Muscle of back (tissue), 11 donors: ENCODE data around the gene CD300C. TPM values are rescaled to one million over a fixed set of nuclear protein-coding genes. Genes with fewer than 3 reads are reported as not detected.
A peak's percentile ranks its signal among the peaks of the same experiment; 100 is the strongest.
"Not testable (repeated sequence)": the region's sequence is repeated elsewhere in the genome, so short reads cannot be mapped to it uniquely, and the experiment has no call there.

Source experiments
- DNase-seq, 3 donors: peaks; one replicate each; pipeline versions ENCODE4 v3.0.0 to v3.0.0-alpha.2; 2013
- polyA plus RNA-seq, 10 donors: library from polyadenylated mRNA; unstranded; fragments of 120-200 nt; gene quantifications; one replicate each; pipeline ENCODE4 v1.2.1, GENCODE V29; 2013; ENCODE audit not compliant: insufficient read length in 10 of 10

Gene CD300C
- polyA plus RNA-seq, 10 donors = 0.34 to 1.1 (median 0.48) TPM; not detected in 1

GRCh38 chr17:74532115-74532514, 13.8 kb downstream of the CD300C start:
- DNase-seq = peak in 1 of 3 donors; percentile 36

DNA sequence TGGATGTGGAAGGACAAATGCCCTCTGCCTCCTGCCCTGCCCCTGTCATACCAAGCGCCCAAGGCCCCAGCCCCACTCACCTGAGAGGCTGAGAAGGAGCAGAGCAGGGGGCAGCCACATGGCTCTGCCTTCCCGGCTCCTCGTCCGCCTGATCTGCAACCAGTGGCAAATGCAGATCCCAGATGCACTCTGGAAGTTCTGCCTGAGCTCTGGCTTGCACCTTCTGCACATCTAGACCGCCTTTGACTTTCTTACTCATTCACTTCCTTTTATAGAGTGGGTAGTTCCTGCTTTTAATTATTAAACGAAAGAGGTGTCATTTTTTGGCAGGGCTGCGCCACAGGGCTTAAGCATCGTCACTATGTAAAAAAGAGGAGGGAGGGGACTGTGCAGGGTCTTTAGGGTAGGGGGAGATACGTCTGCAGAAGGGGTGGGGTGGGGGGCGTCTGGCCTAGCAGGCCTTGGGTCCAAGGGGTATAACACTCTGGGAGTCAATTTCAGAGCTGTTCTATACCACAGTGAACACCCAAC, 14.6 kb downstream of the CD300C start, which contains the start of gene CD300LB:
Gene CD300LB, minus strand, starts transcription at position 245 of the 531 bp plus-strand sequence. Its CDS starts 125 bp downstream, at position 120.
- no peak for DNase-seq

- DNase-seq = no peak
These were observed 15.1 kb downstream of the CD300C start for GRCh38 chr17:74530831-74531150.

GRCh38 chr17:74529243-74529642, 16.7 kb downstream of the CD300C start:
- DNase-seq = no peak

- DNase-seq = peak in 1 of 3 donors; percentile 60
These were observed 17.3 kb downstream of the CD300C start for GRCh38 chr17:74528491-74529199.

GRCh38 chr17:74527756-74528155, 18.2 kb downstream of the CD300C start:
- DNase-seq = no peak

GRCh38 chr17:74527081-74527480, 18.8 kb downstream of the CD300C start:
- no peak for DNase-seq

GRCh38 chr17:74526681-74527080, 19.2 kb downstream of the CD300C start:
- no peak for DNase-seq

GRCh38 chr17:74525781-74526288, 20.1 kb downstream of the CD300C start:
- no peak for DNase-seq

GRCh38 chr17:74525465-74525725, 20.5 kb downstream of the CD300C start:
- no peak for DNase-seq

DNA sequence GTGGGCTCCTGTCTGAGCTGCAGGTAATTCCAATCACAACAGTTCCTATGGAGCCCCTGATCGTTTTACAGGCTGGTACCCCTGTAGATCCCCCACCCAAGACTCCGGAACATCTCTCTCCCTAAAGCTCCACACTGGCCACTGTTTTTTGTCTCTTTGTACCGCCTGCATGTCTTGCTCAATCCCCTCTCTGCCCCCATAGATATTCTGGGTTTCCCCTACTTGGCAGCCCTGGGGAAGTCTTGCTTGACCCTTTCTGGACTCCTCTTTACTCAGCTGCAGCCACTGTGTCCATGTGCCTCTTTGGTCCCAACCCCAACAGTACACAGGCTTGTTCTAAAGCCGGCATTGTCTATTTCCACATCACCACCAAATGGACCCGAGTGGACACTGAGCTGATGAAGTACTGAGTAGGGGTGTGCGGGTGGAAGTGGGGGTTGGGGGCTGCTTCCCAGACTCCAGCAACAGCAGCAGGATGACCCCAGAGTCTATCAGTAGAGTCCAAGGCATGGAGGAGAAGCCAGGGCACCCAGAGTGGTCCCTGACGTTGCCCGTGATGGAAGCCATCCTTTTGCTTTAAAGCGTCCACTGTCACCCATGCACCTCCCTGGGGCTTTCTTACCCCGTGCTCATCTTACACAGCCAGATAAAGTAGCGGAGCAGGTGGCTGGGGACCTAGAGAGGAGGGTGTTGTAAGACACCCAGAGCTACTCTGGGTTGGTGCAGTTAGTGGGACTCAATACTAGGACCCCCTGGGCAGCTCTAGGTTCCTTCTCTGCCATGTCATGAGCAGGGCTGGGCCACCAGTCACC, 21.1 kb downstream of the CD300C start:
- no peak for DNase-seq

GRCh38 chr17:74523308-74523707, 22.6 kb downstream of the CD300C start:
- no peak for DNase-seq

DNA sequence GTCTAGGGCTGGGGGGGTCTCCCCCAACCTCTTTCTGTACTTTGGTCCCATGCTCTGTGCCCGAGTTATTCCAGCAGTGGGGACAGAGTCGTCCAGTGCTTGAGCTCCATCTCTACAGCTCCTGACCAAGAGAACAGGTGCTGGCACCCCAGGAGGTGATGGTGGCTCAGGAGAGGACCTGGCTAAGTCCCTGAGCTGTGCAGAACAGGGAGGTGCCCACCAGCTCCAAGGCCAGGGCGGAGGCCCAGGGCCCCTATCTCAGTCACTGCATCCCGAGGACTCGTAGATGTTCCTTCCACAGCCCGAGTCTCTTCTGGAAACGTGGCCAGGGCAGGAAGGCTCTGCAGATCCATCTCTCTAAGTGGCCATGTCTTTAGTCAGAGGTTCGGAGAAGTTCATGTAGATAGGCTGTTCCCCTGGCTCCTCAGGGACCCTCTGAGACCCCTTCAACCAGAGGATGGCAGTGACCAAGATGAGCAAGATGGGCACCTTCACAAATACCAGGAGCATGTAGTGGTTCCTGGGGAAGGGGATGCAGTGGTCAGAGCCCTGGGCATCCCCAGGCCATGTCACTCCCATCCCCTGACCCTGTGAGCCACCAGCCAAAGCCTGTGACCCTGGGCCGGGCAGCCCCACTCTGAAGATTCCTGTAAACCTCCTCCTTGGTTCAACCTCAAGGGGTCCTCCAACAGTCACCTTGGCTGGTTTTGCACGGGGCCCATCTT, 23.4 kb downstream of the CD300C start:
- no peak for DNase-seq

GRCh38 chr17:74521701-74522201, 24.2 kb downstream of the CD300C start:
- peak in 1 of 3 donors; percentile 39 for DNase-seq

DNA sequence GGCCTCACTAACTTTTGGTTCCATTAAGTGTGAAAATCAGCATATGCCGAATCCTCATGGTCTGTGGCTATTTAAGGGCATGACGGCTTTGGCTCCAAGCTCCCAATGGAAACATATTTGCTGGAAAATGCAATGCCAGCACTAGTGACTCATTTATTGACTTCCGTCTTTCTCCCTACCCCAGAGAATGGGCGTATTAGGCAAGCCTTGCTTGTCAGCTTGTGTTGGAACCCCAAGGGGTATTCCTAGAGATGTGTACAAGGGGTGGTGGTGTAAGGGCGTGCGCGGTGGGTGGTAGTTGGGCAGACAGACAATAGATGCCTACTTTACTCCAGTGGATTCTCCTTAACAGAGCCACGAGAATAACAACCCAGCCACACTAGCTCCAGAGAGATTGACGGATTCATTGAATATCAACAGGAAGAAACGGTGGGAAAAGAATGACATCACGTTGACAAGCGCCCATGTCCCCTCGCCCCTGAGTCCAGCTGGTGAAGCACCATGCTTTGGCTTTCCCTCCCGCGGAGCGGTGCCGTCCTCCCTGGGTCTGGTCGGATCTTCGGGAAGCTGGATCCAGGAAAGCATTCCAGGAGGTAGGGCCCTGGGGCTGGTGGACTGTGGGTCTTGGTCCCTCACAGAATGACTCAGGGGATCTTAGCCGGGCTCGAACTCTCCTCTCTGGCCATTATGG, 25.0 kb downstream of the CD300C start:
- DNase-seq = peak in 1 of 3 donors; percentile 42

- DNase-seq = peak in 1 of 3 donors; percentile 22
These were observed 25.9 kb downstream of the CD300C start for GRCh38 chr17:74520016-74520434.

DNA sequence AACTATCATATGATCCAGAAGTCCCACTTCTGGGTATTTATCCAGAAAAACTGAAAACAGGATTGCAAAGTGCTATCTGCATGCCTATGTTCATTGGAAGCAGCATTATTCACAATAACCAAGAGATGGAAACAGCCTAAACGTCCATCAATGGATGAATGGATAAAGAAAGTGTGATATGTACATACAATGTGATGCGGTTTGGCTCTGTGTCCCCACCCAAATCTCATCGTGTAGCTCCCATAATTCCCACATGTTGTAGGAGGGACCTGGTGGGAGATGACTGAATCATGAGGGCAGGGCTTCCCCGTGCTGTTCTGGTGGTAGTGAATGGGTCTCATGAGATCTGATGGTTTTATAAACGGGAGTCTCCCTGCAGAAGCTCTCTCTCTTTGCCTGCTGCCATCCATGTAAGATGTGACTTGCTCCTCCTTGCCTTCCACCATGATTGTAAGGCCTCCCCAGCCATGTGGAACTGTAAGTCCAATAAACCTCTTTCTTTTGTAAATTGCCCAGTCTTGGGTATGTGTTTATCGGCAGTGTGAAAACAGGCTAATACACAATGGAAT, 27.4 kb downstream of the CD300C start:
- DNase-seq = not testable (repeated sequence)

- no peak for DNase-seq
These were observed 29.2 kb downstream of the CD300C start for GRCh38 chr17:74516561-74517328.

GRCh38 chr17:74515941-74516340, 30.0 kb downstream of the CD300C start:
- DNase-seq = no peak
